ENCODE data around the gene SLC9A2.

DNA sequence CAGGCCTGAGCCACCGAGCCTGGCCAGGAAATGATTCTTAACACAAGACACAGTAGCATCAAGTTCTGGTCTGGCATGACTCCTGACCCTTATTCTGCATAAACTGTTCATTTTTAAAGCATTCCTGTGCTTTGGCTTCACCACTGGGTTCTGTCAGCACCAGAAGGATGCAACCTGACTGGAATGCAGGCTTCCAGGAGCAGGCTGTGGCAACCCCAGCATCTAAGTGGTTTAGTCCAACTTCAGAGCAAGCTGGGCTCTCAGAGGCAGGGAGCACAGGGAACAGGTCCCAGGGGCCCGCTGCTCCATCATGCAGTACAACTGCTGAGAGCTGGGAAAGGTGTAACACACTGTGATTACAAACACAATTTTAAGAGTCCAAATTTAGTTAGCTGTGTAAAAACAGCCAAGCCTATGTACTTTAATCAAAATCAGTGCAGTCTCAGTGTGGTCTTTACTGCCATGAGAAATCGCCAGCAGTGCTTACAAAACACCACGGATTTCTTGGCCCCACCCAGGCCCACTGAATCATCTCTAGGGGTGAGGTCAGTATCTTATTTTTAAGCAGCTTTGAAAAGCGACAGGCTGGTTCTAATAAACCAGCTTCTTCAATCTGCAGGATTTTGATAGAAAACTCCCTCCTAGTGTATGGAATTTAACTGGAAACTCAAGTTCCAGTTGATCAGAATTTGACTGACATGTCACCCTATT is 98.1 kb downstream of the SLC9A2 start:
- no peak for TF ChIP-seq EZH2 (IDR thresholded peaks at IDR 0.05; ENCODE audit: low read length, unreplicated experiment)
- TF ChIP-seq, protein P1, sequence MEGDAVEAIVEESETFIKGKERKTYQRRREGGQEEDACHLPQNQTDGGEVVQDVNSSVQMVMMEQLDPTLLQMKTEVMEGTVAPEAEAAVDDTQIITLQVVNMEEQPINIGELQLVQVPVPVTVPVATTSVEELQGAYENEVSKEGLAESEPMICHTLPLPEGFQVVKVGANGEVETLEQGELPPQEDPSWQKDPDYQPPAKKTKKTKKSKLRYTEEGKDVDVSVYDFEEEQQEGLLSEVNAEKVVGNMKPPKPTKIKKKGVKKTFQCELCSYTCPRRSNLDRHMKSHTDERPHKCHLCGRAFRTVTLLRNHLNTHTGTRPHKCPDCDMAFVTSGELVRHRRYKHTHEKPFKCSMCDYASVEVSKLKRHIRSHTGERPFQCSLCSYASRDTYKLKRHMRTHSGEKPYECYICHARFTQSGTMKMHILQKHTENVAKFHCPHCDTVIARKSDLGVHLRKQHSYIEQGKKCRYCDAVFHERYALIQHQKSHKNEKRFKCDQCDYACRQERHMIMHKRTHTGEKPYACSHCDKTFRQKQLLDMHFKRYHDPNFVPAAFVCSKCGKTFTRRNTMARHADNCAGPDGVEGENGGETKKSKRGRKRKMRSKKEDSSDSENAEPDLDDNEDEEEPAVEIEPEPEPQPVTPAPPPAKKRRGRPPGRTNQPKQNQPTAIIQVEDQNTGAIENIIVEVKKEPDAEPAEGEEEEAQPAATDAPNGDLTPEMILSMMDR (conservative IDR thresholded peaks at IDR 0.05; ENCODE audit: low read depth, low read length): no peak
- no peak for TF ChIP-seq EZH2phosphoT487 (IDR thresholded peaks at IDR 0.05; ENCODE audit: borderline replicate concordance, low read length)

Measured in PC-3 (cell line).